ENCODE measurements around the gene EFNA5.

EFNA5 gene

DNA sequence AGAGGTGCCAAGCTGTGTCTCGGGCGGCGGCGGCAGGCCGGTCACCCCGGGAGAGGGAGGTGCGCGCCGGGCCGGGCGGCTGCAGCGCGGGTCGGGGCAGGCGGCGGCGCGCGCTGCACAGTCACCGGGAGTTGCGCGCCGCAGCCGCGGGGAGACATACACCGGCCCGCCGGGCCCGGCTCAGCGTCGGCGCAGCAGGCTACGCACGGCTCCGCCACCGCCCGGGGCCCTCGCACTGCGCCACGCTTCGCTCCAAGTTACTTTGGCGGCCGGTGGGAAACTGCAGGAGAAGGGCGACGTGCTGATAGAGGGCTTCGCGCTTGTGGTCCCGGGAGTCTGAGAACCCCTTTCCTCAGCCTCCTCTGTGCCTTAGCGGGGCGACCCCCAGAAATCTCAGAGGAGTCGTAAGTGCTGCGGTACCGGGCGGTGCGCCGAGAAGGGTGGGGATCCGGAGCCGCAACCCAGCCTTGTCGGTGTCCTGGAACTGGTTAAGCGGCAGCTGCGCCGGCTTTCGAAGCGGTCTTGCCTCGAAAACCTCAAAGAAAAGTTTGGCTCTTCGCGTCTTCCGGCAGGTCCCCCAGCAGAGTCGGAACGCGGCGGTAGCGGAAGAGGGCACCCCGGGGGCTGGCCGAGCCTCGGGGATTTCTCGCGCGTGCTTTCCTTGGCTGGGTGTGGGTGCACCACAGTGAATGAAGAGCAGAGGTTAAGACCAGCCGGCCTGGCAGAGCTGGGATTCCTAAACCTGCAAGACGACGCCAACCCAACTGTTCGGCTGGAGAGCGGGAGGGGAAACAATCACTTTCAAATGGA, at the start of gene EFNA5:
Gene EFNA5 (minus strand): TSS at position 6 of the 810 bp plus-strand sequence.
- TF ChIP-seq, protein P1, sequence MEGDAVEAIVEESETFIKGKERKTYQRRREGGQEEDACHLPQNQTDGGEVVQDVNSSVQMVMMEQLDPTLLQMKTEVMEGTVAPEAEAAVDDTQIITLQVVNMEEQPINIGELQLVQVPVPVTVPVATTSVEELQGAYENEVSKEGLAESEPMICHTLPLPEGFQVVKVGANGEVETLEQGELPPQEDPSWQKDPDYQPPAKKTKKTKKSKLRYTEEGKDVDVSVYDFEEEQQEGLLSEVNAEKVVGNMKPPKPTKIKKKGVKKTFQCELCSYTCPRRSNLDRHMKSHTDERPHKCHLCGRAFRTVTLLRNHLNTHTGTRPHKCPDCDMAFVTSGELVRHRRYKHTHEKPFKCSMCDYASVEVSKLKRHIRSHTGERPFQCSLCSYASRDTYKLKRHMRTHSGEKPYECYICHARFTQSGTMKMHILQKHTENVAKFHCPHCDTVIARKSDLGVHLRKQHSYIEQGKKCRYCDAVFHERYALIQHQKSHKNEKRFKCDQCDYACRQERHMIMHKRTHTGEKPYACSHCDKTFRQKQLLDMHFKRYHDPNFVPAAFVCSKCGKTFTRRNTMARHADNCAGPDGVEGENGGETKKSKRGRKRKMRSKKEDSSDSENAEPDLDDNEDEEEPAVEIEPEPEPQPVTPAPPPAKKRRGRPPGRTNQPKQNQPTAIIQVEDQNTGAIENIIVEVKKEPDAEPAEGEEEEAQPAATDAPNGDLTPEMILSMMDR (IDR thresholded peaks at IDR 0.05; ENCODE audit: low read depth, low read length), result no peak
- DNase-seq, result peak; percentile 43
- Histone ChIP-seq H3K36me3 (no peaks in the 10 kb centered on the region), H3K4me3 (ENCODE audit: low read depth, low read length) (peak within 1 kb of the TSS; percentile 80), H3K27me3 (ENCODE audit: insufficient read depth, low read depth, severe bottlenecking) (no peaks in the 10 kb centered on the region), H3K27ac (peak within 1 kb of the TSS; percentile 81), H3K9me3 (ENCODE audit: severe bottlenecking) (no peaks in the 10 kb centered on the region)

DNA sequence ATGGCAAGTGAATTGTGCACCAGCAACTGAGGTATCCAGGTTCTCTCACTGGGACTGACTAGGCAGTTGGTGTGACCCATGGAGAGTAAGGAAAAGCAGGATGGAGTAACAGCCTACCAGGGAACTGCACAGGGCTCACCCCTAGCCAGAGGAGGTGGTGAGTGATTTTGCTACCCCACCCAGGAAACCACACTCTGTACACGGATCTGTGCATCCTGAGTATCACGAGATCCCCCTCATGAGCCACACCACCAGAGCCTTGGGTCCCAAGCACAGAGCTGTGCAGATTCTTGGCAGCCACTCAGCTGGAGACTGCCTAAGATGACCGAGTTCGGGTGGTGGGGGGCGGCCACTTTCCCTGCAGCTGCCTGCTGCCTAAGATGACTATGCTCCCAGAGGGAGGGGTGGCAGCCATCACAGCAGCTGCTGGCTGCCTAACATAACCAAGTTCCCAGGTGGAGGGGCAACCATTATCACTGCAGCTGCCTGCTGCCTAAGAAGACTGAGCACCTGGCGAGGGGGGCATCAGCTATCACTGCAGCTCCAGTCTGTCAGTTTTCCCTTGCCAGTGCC, 48.4 kb upstream of the EFNA5 start:
- no peaks in the 10 kb centered on the region for H3K9me3 ChIP-seq (ENCODE audit: severe bottlenecking)
- no peak for DNase-seq
- H3K36me3 ChIP-seq, result no peaks in the 10 kb centered on the region
- TF ChIP-seq, protein P1 (IDR thresholded peaks at IDR 0.05; ENCODE audit: low read depth, low read length), result no peak
- no peaks in the 10 kb centered on the region for H3K27me3 ChIP-seq (ENCODE audit: insufficient read depth, low read depth, severe bottlenecking)
- no peak overlapping the region for H3K4me3 ChIP-seq (ENCODE audit: low read depth, low read length)
- H3K27ac ChIP-seq, result no peak overlapping the region

DNA sequence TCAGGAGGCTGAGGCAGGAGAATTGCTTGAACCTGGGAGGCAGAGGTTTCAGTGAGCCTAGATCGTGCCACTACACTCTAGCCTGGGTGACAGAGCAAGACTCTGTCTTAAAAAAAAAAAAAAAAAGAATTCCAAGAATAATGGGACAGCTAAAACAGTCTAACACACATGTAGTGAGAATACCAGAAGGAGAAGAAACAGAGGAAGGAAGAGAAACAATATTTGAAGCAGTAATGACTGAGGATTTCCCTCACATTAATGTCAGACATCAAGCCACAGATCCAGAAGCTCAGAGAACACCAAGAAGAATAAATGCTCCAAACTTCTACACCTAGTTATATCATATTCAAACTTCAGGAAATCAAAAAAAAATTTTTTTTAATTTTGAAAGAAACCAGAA, 47.1 kb upstream of the EFNA5 start:
- no peak for DNase-seq
- TF ChIP-seq, protein P1 (IDR thresholded peaks at IDR 0.05; ENCODE audit: low read depth, low read length), result no peak
- no peak overlapping the region for H3K27ac ChIP-seq
- no peak overlapping the region for H3K4me3 ChIP-seq (ENCODE audit: low read depth, low read length)
- H3K9me3 ChIP-seq (ENCODE audit: severe bottlenecking), result no peaks in the 10 kb centered on the region
- no peaks in the 10 kb centered on the region for H3K27me3 ChIP-seq (ENCODE audit: insufficient read depth, low read depth, severe bottlenecking)
- no peaks in the 10 kb centered on the region for H3K36me3 ChIP-seq

DNA sequence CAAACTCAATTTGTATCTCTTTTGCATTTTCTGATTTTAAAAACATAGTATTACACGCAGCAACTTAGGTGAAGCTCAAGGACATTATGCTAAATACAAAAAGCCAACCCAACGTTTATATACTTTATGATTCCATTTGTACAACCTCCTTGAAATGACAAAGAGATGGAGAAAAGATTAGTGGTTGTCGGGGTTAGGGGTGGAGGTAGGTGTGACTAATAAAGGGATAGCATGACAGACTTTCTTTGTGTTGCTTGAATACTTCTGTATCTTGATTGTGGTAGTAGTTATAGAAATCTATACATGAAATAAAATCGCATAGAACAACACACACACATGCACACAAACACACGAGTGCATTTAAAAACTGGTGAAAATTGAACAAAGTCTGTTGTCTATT, 42.5 kb upstream of the EFNA5 start:
- no peaks in the 10 kb centered on the region for H3K27me3 ChIP-seq (ENCODE audit: insufficient read depth, low read depth, severe bottlenecking)
- no peaks in the 10 kb centered on the region for H3K36me3 ChIP-seq
- no peaks in the 10 kb centered on the region for H3K9me3 ChIP-seq (ENCODE audit: severe bottlenecking)
- no peak overlapping the region for H3K27ac ChIP-seq
- DNase-seq, result no peak
- TF ChIP-seq, protein P1 (IDR thresholded peaks at IDR 0.05; ENCODE audit: low read depth, low read length), result no peak
- no peak overlapping the region for H3K4me3 ChIP-seq (ENCODE audit: low read depth, low read length)

DNA sequence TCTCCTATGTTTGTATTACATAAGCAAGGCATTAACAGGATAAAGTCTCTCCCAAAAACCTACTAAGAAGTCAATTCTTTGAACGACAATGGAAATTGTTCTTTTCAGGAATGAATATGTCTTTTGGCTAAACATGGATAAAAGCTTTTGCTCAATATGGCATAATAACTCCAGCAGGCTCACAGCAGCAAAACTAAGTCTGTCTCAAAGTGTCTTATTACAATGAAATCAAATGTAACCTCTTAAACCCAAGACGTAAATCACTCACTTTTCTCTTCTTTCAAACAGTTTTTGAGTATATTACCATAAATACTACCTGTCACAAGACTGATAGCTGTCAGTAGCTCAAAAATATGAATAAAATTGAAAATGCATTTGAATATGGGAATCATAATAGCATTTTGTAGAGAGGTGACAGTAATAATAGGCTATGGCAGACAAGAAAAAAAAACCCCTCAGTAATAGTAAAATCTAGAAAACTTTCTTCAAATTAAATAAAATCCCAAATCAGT, 41.7 kb upstream of the EFNA5 start:
- Histone ChIP-seq H3K27ac (no peak overlapping the region), H3K4me3 (ENCODE audit: low read depth, low read length) (no peak overlapping the region), H3K36me3 (no peaks in the 10 kb centered on the region), H3K27me3 (ENCODE audit: insufficient read depth, low read depth, severe bottlenecking) (no peaks in the 10 kb centered on the region), H3K9me3 (ENCODE audit: severe bottlenecking) (no peaks in the 10 kb centered on the region)
- TF ChIP-seq, protein P1 (IDR thresholded peaks at IDR 0.05; ENCODE audit: low read depth, low read length), result no peak
- no peak for DNase-seq

Measured in WERI-Rb-1 (cell line).